KMS-11 (cell line): ENCODE data around the gene DHRS9.

Experiments
- H2AFZ ChIP-seq: fragments of 200-600 bp; sonication (generic); 2 replicates; pipeline ENCODE4 v1.6.1; 2016; ENCODE audit warnings: antibody characterized with exemption, mixed run types, low read depth
- H3K27ac ChIP-seq: fragments of 200-600 bp; sonication (generic); 2 replicates; pipeline ENCODE4 v1.6.1; 2016; ENCODE audit warnings: mild to moderate bottlenecking, mixed run types
- H3K27me3 ChIP-seq: fragments of 200-600 bp; sonication (generic); 2 replicates; pipeline ENCODE4 v1.6.1; 2017; ENCODE audit warnings: mild to moderate bottlenecking, low read depth, mixed run types, moderate library complexity; ENCODE audit not compliant: insufficient read depth
- H3K36me3 ChIP-seq: fragments of 200-600 bp; sonication (generic); 2 replicates; pipeline ENCODE4 v1.6.1; 2017; ENCODE audit warnings: mild to moderate bottlenecking, mixed run types; ENCODE audit not compliant: insufficient read depth
- H3K4me1 ChIP-seq: fragments of 200-600 bp; sonication (generic); 2 replicates; pipeline ENCODE4 v1.6.1; 2016; ENCODE audit warnings: mild to moderate bottlenecking, low read depth, mixed run types; ENCODE audit not compliant: poor library complexity, severe bottlenecking
- H3K4me2 ChIP-seq: fragments of 200-600 bp; sonication (generic); 2 replicates; pipeline ENCODE4 v1.7.0; 2016; ENCODE audit warnings: mild to moderate bottlenecking, mixed run types
- H3K4me3 ChIP-seq: fragments of 200-600 bp; sonication (generic); IDR thresholded peaks from 2 replicates; pipeline ENCODE4 v1.6.1; 2017; ENCODE audit warnings: low read depth, low read length, mixed read lengths; ENCODE audit not compliant: insufficient read depth
- H3K79me2 ChIP-seq: fragments of 200-600 bp; sonication (generic); 2 replicates; pipeline ENCODE4 v1.6.1; 2016; ENCODE audit warnings: low read depth, mixed run types; ENCODE audit not compliant: insufficient read depth
- H3K9ac ChIP-seq: fragments of 200-600 bp; sonication (generic); 2 replicates; pipeline ENCODE4 v1.6.1; 2016; ENCODE audit warnings: mild to moderate bottlenecking, mixed run types
- H4K20me1 ChIP-seq: fragments of 200-600 bp; sonication (generic); 2 replicates; pipeline ENCODE4 v1.6.1; 2016; ENCODE audit warnings: mild to moderate bottlenecking, mixed run types; ENCODE audit not compliant: insufficient read depth
- CTCF ChIP-seq: fragments of 200-600 bp; sonication (generic); conservative IDR thresholded peaks from 2 replicates; pipeline ENCODE4 v1.6.1; 2017; ENCODE audit warnings: low read depth, mild to moderate bottlenecking, antibody characterized with exemption, low read length, moderate library complexity, mixed read lengths

Gene DHRS9

GRCh38 chr2:169072163-169072925, 3.0 kb downstream of the DHRS9 start:
- no peak overlapping the region for H3K4me2 ChIP-seq
- TF ChIP-seq CTCF, result no peak

GRCh38 chr2:169073211-169073962, 4.0 kb downstream of the DHRS9 start:
- Histone ChIP-seq H3K27me3 (no peaks in the 10 kb centered on the region), H3K79me2 (no peaks in the 10 kb centered on the region), H2AFZ (no peak overlapping the region), H3K36me3 (no peaks in the 10 kb centered on the region), H3K9ac (no peak overlapping the region), H3K4me1 (no peaks in the 10 kb centered on the region), H3K27ac (no peak overlapping the region), H3K4me2 (no peak overlapping the region), H3K4me3 (no peak overlapping the region), H4K20me1 (no peaks in the 10 kb centered on the region)
- no peak for TF ChIP-seq CTCF

More at GRCh38 chr2:169072163-169072925, 3.0 kb downstream of the DHRS9 start:
- no peaks in the 10 kb centered on the region for H3K4me1 ChIP-seq
- H3K9ac ChIP-seq, result no peak overlapping the region
- no peak overlapping the region for H3K27ac ChIP-seq
- H4K20me1 ChIP-seq, result no peaks in the 10 kb centered on the region
- H3K79me2 ChIP-seq, result no peaks in the 10 kb centered on the region
- H3K27me3 ChIP-seq, result no peaks in the 10 kb centered on the region
- no peak overlapping the region for H2AFZ ChIP-seq
- H3K36me3 ChIP-seq, result no peaks in the 10 kb centered on the region
- no peak overlapping the region for H3K4me3 ChIP-seq

- Histone ChIP-seq H3K9ac (no peak overlapping the region), H3K4me3 (no peak overlapping the region), H3K36me3 (no peaks in the 10 kb centered on the region), H4K20me1 (no peaks in the 10 kb centered on the region), H3K4me1 (no peaks in the 10 kb centered on the region), H3K27ac (no peak overlapping the region), H2AFZ (no peak overlapping the region), H3K27me3 (no peaks in the 10 kb centered on the region), H3K79me2 (no peaks in the 10 kb centered on the region), H3K4me2 (no peak overlapping the region)
- TF ChIP-seq CTCF, result no peak
Observed at GRCh38 chr2:169073963-169074751, 4.8 kb downstream of the DHRS9 start.

GRCh38 chr2:169077674-169078240, 8.4 kb downstream of the DHRS9 start:
- no peak overlapping the region for H2AFZ ChIP-seq
- no peaks in the 10 kb centered on the region for H3K79me2 ChIP-seq
- no peaks in the 10 kb centered on the region for H3K4me1 ChIP-seq
- no peak overlapping the region for H3K27ac ChIP-seq
- no peaks in the 10 kb centered on the region for H3K36me3 ChIP-seq
- H4K20me1 ChIP-seq, result no peaks in the 10 kb centered on the region
- H3K9ac ChIP-seq, result no peak overlapping the region
- no peak overlapping the region for H3K4me3 ChIP-seq
- no peak for TF ChIP-seq CTCF
- H3K4me2 ChIP-seq, result no peak overlapping the region
- H3K27me3 ChIP-seq, result no peaks in the 10 kb centered on the region
